Gastrocnemius medialis (tissue), 4 donors: ENCODE results near the gene ASB15. TPM values are rescaled to one million over a fixed set of nuclear protein-coding genes. Genes with fewer than 3 reads are reported as not detected.

Experiments
- ATAC-seq, 2 donors: fragments of 150-250 bp; one replicate each; pipeline ENCODE4 v1.9.1; 2016
- DNase-seq, 2 donors: peaks; one replicate each; pipeline ENCODE4 v3.0.0-alpha.2; 2019
- H3K27ac ChIP-seq, 4 donors: fragments of 200-600 bp; sonication (generic); 1 replicate in 1 of 4; 2 replicates in 3 of 4; pipeline ENCODE4 v1.5.1; 2016 to 2018; ENCODE audit warnings: mild to moderate bottlenecking in 2 of 4, moderate library complexity in 1 of 4
- H3K27me3 ChIP-seq, 3 donors: fragments of 200-600 bp; sonication (generic) in 2 of 3; 1 replicate in 1 of 3; 2 replicates in 2 of 3; pipeline versions ENCODE4 v1.5.1 to v1.6.0; 2016 to 2019; ENCODE audit warnings: mild to moderate bottlenecking in 1 of 3, moderate library complexity in 1 of 3
- H3K36me3 ChIP-seq, 2 donors: fragments of 200-600 bp; sonication (generic) in 1 of 2; one replicate each; pipeline ENCODE4 v1.5.1; 2017 to 2018
- H3K4me1 ChIP-seq, 2 donors: fragments of 200-600 bp; sonication (generic) in 1 of 2; one replicate each; pipeline ENCODE4 v1.5.1; 2016 to 2017; ENCODE audit warnings: mild to moderate bottlenecking in 2 of 2
- H3K4me3 ChIP-seq, 4 donors: fragments of 200-600 bp; sonication (generic) in 3 of 4; 1 replicate in 1 of 4; 2 replicates in 3 of 4; pipeline ENCODE4 v1.5.1; 2016 to 2019; ENCODE audit warnings: mild to moderate bottlenecking in 2 of 4
- H3K9me3 ChIP-seq, 3 donors: fragments of 200-600 bp; sonication (generic) in 2 of 3; 1 replicate in 1 of 3; 2 replicates in 2 of 3; pipeline ENCODE4 v1.5.1; 2016 to 2019
- CTCF ChIP-seq, 5 experiments: fragments of 450-650 bp in 3 of 5; fragments of 200-600 bp in 2 of 5; sonication (generic) in 2 of 5; IDR thresholded peaks in 4 of 5; conservative IDR thresholded peaks in 1 of 5; 1 replicate in 4 of 5; 2 replicates in 1 of 5; pipeline ENCODE4 v1.5.1; 2016 to 2019; ENCODE audit warnings: antibody characterized with exemption in 5 of 5, mild to moderate bottlenecking in 3 of 5, moderate library complexity in 3 of 5
- POLR2A ChIP-seq, 2 donors: fragments of 450-650 bp; IDR thresholded peaks; one replicate each; pipeline ENCODE4 v1.6.1; 2017; ENCODE audit warnings: antibody characterized with exemption in 2 of 2, mild to moderate bottlenecking in 2 of 2, moderate library complexity in 2 of 2
- in situ Hi-C, 4 donors: fragments of 200-750 bp; cut with MboI; loops; one replicate each; pipeline versions ENCODE4 v1.15.0 to v1.8.0; 2017; ENCODE audit warnings: low sequenced_read_pairs in 4 of 4
- intact Hi-C: fragments of 100-400 bp; cut with DNase I; formaldehyde crosslinking; loops from one replicate; pipeline ENCODE4 v1.15.1; 2023; ENCODE audit warnings: low total_unique reads
- total RNA-seq, 4 donors: library from RNA; depleted of rRNA; stranded (reverse); fragments of >200 nt; gene quantifications; one replicate each; pipeline versions ENCODE4 v1.1.0 to v1.2.3, GENCODE V29; 2016

Gene ASB15
- total RNA-seq, 4 donors from 2014 or later = 5.3 to 26.0 (median 10.4) TPM

GRCh38 chr7:123665157-123665556, 63.5 kb downstream of the ASB15 start:
- Histone ChIP-seq H3K27me3 (no peaks in the 10 kb centered on the region), H3K27ac (peak overlapping the region; percentile 88 to 96 (median 96)), H3K4me3 (no peak overlapping the region), H3K9me3 (no peaks in the 10 kb centered on the region), H3K4me1 (peaks cover 54 to 67% of the 10 kb centered on the region in 2 donors), H3K36me3 (peaks cover 0 to 31% of the 10 kb centered on the region in 2 donors)
- DNase-seq (no peak), ATAC-seq (no peak)
- intact Hi-C loops (no loop called here), in situ Hi-C loops (no loop called here)
- TF ChIP-seq POLR2A (IDR thresholded peaks at IDR 0.05) (no peak), CTCF (IDR thresholded peaks at IDR 0.05 in 4 of 5, conservative IDR thresholded peaks at IDR 0.05 in 1 of 5) (no peak)

GRCh38 chr7:123665896-123666295, 64.3 kb downstream of the ASB15 start:
- Histone ChIP-seq H3K4me3 (no peak overlapping the region), H3K4me1 (peaks cover 46 to 60% of the 10 kb centered on the region in 2 donors), H3K36me3 (peaks cover 0 to 31% of the 10 kb centered on the region in 2 donors), H3K9me3 (no peaks in the 10 kb centered on the region), H3K27me3 (no peaks in the 10 kb centered on the region), H3K27ac (peak overlapping the region; percentile 88 to 96 (median 96))
- intact Hi-C loops (no loop called here), in situ Hi-C loops (no loop called here)
- ATAC-seq (no peak), DNase-seq (no peak)
- TF ChIP-seq CTCF (IDR thresholded peaks at IDR 0.05 in 4 of 5, conservative IDR thresholded peaks at IDR 0.05 in 1 of 5) (no peak), POLR2A (IDR thresholded peaks at IDR 0.05) (no peak)

- Histone ChIP-seq H3K36me3 (peaks cover 0 to 31% of the 10 kb centered on the region in 2 donors), H3K27ac (peak overlapping the region; percentile 88 to 96 (median 96)), H3K4me3 (no peak overlapping the region), H3K4me1 (peaks cover 42 to 54% of the 10 kb centered on the region in 2 donors), H3K9me3 (no peaks in the 10 kb centered on the region), H3K27me3 (no peaks in the 10 kb centered on the region)
- in situ Hi-C loops = no loop called here
- TF ChIP-seq POLR2A (IDR thresholded peaks at IDR 0.05) (no peak), CTCF (IDR thresholded peaks at IDR 0.05 in 4 of 5, conservative IDR thresholded peaks at IDR 0.05 in 1 of 5) (no peak)
- DNase-seq = no peak
- peak; percentile 15 to 36 for ATAC-seq
- intact Hi-C loops = no loop called here
Measured at GRCh38 chr7:123666492-123666891, 64.9 kb downstream of the ASB15 start.

- TF ChIP-seq POLR2A (IDR thresholded peaks at IDR 0.05) = no peak
- TF ChIP-seq CTCF (IDR thresholded peaks at IDR 0.05 in 4 of 5, conservative IDR thresholded peaks at IDR 0.05 in 1 of 5) = no peak
- peaks cover 0 to 10% of the 10 kb centered on the region in 2 donors for H3K36me3 ChIP-seq
- H3K27me3 ChIP-seq = no peaks in the 10 kb centered on the region
- DNase-seq (no peak), ATAC-seq (no peak)
- in situ Hi-C loops = no loop called here
- intact Hi-C loops = no loop called here
- peaks cover 26 to 43% of the 10 kb centered on the region in 2 donors for H3K4me1 ChIP-seq
- no peak overlapping the region for H3K4me3 ChIP-seq
- H3K9me3 ChIP-seq = no peaks in the 10 kb centered on the region
- peak overlapping the region in 2 of 4 donors; percentile 88 to 96 for H3K27ac ChIP-seq
Measured at GRCh38 chr7:123669485-123669884, 67.9 kb downstream of the ASB15 start.
